ENCODE measurements around the gene SCG2.
A peak's percentile ranks its signal among the peaks of the same experiment; 100 is the strongest.

The SCG2 gene

GRCh38 chr2:223601932-223602666 is at the start of gene SCG2:
SCG2 (minus strand) TSS chr2:223602361; CDS start chr2:223599282, 3,079 bp downstream.
- no peaks in the 10 kb centered on the region for H3K36me3 Mint-ChIP-seq (ENCODE audit: low read depth)
- no peaks in the 10 kb centered on the region for H3K4me1 Mint-ChIP-seq
- TF ChIP-seq CTCF (IDR thresholded peaks at IDR 0.05): no peak
- H3K9me3 Mint-ChIP-seq: no peaks in the 10 kb centered on the region
- peak; percentile 80 for DNase-seq
- H3K27me3 Mint-ChIP-seq (ENCODE audit: low read depth, poor library complexity): peaks cover 21% of the 10 kb centered on the region
- no peak within 1 kb of the TSS for H3K27ac Mint-ChIP-seq
- H3K4me3 Mint-ChIP-seq: no peak within 1 kb of the TSS

- Mint-ChIP-seq H3K36me3 (ENCODE audit: low read depth) (peaks cover 5% of the 10 kb centered on the region), H3K4me1 (peaks cover 6% of the 10 kb centered on the region), H3K4me3 (no peak overlapping the region), H3K27ac (no peak overlapping the region), H3K27me3 (ENCODE audit: low read depth, poor library complexity) (no peaks in the 10 kb centered on the region), H3K9me3 (peaks cover 4% of the 10 kb centered on the region)
- no peak for TF ChIP-seq CTCF (IDR thresholded peaks at IDR 0.05)
- DNase-seq: no peak
These were observed 47.7 kb upstream of the SCG2 start for GRCh38 chr2:223649554-223650533.

GRCh38 chr2:223648755-223649154 is 46.6 kb upstream of the SCG2 start:
- Mint-ChIP-seq H3K36me3 (ENCODE audit: low read depth) (peaks cover 5% of the 10 kb centered on the region), H3K27ac (no peak overlapping the region), H3K4me3 (no peak overlapping the region), H3K9me3 (peaks cover 4% of the 10 kb centered on the region), H3K27me3 (ENCODE audit: low read depth, poor library complexity) (no peaks in the 10 kb centered on the region), H3K4me1 (peaks cover 6% of the 10 kb centered on the region)
- DNase-seq: no peak
- no peak for TF ChIP-seq CTCF (IDR thresholded peaks at IDR 0.05)

- Mint-ChIP-seq H3K36me3 (ENCODE audit: low read depth) (peaks cover 2% of the 10 kb centered on the region), H3K27me3 (ENCODE audit: low read depth, poor library complexity) (no peaks in the 10 kb centered on the region), H3K9me3 (peaks cover under 1% of the 10 kb centered on the region), H3K4me3 (no peak overlapping the region), H3K27ac (peak overlapping the region; percentile 73), H3K4me1 (peaks cover 6% of the 10 kb centered on the region)
- DNase-seq: no peak
- no peak for TF ChIP-seq CTCF (IDR thresholded peaks at IDR 0.05)
These were observed 45.2 kb upstream of the SCG2 start for GRCh38 chr2:223647258-223647952.

GRCh38 chr2:223644136-223644535 is 42.0 kb upstream of the SCG2 start:
- Mint-ChIP-seq H3K36me3 (ENCODE audit: low read depth) (peaks cover 9% of the 10 kb centered on the region), H3K27ac (no peak overlapping the region), H3K4me1 (peaks cover 6% of the 10 kb centered on the region), H3K4me3 (no peak overlapping the region), H3K9me3 (peaks cover 10% of the 10 kb centered on the region), H3K27me3 (ENCODE audit: low read depth, poor library complexity) (no peaks in the 10 kb centered on the region)
- DNase-seq: no peak
- TF ChIP-seq CTCF (IDR thresholded peaks at IDR 0.05): no peak

All from nephron progenitor cell (in vitro differentiated cells).